Activated naive CD8-positive, alpha-beta T cell treated with anti-CD3 and anti-CD28 coated beads, Interleukin-2, amount 10 ng/mL, durations not matched to agents 7 days and 5 days (primary cell): Measurements from ENCODE around the gene NFIC. TPM values are rescaled to one million over a fixed set of nuclear protein-coding genes. Genes with fewer than 3 reads are reported as not detected.

Experiments
- ATAC-seq: fragments of 150-1000 bp; cut with Tn5 transposase; one replicate; pipeline ENCODE4 v1.10.0; 2021; ENCODE audit warnings: low read depth, moderate library complexity
- POLR2A ChIA-PET: fragments of 350-600 bp; sonication (Branson Sonifier 250); formaldehyde crosslinking; loops from one replicate; lab custom pipeline; 2021; ENCODE audit warnings: antibody characterized with exemption; lab: Charles Lee
- DNase-seq: peaks from one replicate; pipeline ENCODE4 v3.0.0; 2021
- H3K27ac Mint-ChIP-seq: one replicate; pipeline ENCODE4 v1.8.0; 2022; ENCODE audit warnings: mild to moderate bottlenecking, mixed read lengths
- H3K27me3 Mint-ChIP-seq: one replicate; pipeline ENCODE4 v1.8.0; 2022; ENCODE audit warnings: mild to moderate bottlenecking, moderate library complexity, mixed read lengths
- H3K36me3 Mint-ChIP-seq: one replicate; pipeline ENCODE4 v1.8.0; 2021; ENCODE audit warnings: mild to moderate bottlenecking, mixed read lengths
- H3K4me1 Mint-ChIP-seq: one replicate; pipeline ENCODE4 v1.8.0; 2021; ENCODE audit warnings: mixed read lengths
- H3K4me3 Mint-ChIP-seq: one replicate; pipeline ENCODE4 v1.8.0; 2022; ENCODE audit warnings: mild to moderate bottlenecking, moderate library complexity, mixed read lengths
- H3K9me3 Mint-ChIP-seq: one replicate; pipeline ENCODE4 v1.8.0; 2021; ENCODE audit warnings: mixed read lengths
- total RNA-seq, 2 experiments: library from RNA; stranded (reverse); gene quantifications; one replicate each; pipeline ENCODE4 v1.2.3, GENCODE V29; 2021

The NFIC gene
- total RNA-seq, 2 experiments from 2014 or later: 18.0 to 19.3 TPM

DNA sequence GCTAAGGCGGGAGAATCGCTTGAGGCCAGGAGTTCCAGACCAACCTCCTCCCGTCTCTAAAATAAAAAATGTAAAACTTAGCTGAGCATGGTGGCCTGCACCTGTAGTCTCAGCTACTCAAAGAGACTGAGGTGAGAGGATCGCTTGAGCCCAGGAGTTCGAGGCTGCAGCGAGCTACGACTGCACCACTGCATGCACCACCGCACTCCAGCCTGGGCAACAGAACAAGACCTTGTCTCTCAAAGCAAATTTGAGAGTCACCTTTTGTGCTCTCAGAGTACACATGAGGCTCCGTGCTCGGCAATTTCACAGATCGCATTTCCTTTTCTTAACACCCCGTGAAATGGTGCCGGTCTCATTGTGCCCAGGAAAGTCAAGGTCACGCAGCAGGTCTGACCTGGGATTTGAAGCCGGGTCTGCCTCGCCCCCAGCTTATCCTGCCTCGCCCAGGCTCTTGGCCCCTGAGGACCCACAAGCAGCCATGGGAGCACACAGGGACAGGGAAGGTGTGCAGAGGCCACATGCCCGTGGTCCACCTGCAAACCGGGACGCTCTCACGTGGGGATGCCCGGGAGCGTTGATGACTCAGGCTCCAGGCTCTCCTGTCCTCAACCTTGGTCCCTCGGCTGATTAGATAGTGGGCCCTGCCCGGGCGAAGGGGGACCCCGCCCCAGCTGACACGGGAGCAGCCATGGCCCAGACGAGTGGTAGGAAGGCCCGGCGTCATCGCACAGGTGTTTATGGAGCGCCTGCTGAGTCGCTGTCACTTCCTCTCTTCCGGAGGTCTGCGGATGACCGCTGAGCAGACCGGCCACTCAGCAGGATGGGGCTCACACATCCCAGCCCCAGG is 115.1 kb downstream of the NFIC start:
- DNase-seq (no peak), ATAC-seq (no peak)
- Mint-ChIP-seq H3K4me3 (no peak overlapping the region), H3K27ac (no peak overlapping the region), H3K4me1 (peaks cover 20% of the 10 kb centered on the region), H3K27me3 (peaks cover 3% of the 10 kb centered on the region), H3K9me3 (no peaks in the 10 kb centered on the region), H3K36me3 (no peaks in the 10 kb centered on the region)
- POLR2A ChIA-PET: no interaction called here

DNA sequence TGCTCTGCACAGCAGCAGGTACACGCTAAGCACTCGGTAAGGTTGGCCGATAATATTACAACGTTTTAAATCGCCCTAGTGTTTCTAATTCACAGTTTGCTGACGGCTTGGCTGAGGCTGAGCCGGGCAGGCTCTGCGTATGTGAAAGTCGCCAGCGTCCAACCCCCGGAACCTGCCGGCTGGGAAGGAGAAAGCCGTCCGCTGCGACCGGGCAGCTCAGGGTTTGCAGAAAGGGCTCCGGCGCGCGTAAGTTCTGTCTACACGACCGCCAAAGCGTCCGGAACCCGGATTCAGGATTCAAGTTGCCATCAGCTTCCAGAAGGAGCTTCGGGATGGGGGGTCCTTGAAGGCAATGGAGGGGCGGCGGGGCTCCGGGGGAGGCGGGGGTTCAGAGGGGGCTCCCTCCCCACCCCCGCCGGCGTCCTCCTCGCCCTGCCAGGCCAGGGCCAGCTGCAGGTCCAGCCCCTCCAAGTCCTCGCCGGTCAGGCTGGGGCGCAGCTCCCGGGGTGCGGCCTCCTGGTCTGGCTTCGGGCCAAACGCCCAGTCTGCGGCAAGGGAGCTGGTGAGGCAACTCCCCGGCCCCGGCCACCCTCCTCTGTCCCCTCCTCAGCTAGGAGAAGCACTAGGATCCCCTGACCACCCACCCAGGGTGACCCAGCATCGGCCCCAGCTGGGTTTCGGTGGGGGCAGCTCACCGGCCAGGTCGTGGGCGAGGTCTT is 116.3 kb downstream of the NFIC start:
- DNase-seq (no peak), ATAC-seq (no peak)
- H3K27ac Mint-ChIP-seq: no peak overlapping the region
- peaks cover 3% of the 10 kb centered on the region for H3K27me3 Mint-ChIP-seq
- no peaks in the 10 kb centered on the region for H3K9me3 Mint-ChIP-seq
- no peak overlapping the region for H3K4me3 Mint-ChIP-seq
- no peaks in the 10 kb centered on the region for H3K36me3 Mint-ChIP-seq
- POLR2A ChIA-PET: no interaction called here
- H3K4me1 Mint-ChIP-seq: peaks cover 20% of the 10 kb centered on the region

- no peak for DNase-seq
- H3K27me3 Mint-ChIP-seq: peaks cover 3% of the 10 kb centered on the region
Observed at GRCh38 chr19:3483226-3483628, 116.8 kb downstream of the NFIC start, which contains the start of gene SMIM44. Gene SMIM44 (minus strand): TSS chr19:3483441. CDS start chr19:3483403, 38 bp downstream.

DNA sequence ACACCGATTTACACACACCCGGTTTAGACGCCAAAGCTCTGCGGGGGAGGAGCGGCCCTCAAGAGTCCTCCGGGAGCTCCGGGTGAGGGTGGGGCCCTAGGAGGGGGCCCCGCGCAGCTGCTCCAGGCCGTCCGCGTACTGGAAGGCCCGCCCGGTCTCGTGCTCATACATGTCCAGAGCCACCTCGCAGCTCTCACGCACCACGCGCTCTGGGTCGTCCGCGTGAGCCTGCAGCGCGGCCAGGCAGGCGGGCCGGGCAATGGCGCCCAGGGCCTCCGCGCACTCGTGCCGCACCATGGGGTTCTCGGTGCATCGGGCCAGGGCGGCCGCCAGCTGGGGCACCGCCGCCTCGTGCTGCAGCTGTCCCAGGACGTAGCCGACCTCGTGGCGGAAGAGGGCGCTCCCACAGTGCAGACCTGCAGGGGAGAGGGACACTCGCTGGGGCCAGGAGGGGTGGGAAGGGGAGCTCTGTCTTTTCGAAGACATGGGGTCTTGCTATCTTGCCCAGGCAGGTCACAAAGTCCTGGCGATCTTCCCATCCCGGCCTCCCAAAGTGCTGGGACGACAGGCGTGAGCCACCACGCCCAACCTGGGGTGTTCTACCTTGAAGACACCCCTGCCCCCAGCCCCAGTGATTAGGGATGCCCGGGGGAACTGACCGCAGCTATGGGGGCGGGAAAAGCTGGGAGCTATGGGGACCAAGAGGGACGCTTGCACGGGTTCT is 125.2 kb downstream of the NFIC start:
- H3K4me1 Mint-ChIP-seq: peaks cover 2% of the 10 kb centered on the region
- H3K27ac Mint-ChIP-seq: no peak overlapping the region
- ATAC-seq (no peak), DNase-seq (no peak)
- H3K36me3 Mint-ChIP-seq: peaks cover 4% of the 10 kb centered on the region
- H3K27me3 Mint-ChIP-seq: no peaks in the 10 kb centered on the region
- H3K9me3 Mint-ChIP-seq: no peaks in the 10 kb centered on the region
- POLR2A ChIA-PET: no interaction called here
- H3K4me3 Mint-ChIP-seq: no peak overlapping the region

More at GRCh38 chr19:3483226-3483628, 116.8 kb downstream of the NFIC start, which contains the start of gene SMIM44:
- POLR2A ChIA-PET: no interaction called here
- H3K4me3 Mint-ChIP-seq: no peak within 1 kb of the TSS
- no peaks in the 10 kb centered on the region for H3K36me3 Mint-ChIP-seq
- ATAC-seq: no peak
- H3K4me1 Mint-ChIP-seq: peaks cover 15% of the 10 kb centered on the region
- no peak within 1 kb of the TSS for H3K27ac Mint-ChIP-seq
- H3K9me3 Mint-ChIP-seq: no peaks in the 10 kb centered on the region

GRCh38 chr19:3492131-3492839 is 125.9 kb downstream of the NFIC start:
- H3K27ac Mint-ChIP-seq: peak overlapping the region; percentile 34
- no peak for DNase-seq
- POLR2A ChIA-PET: no interaction called here
- no peak for ATAC-seq
- no peaks in the 10 kb centered on the region for H3K9me3 Mint-ChIP-seq
- H3K27me3 Mint-ChIP-seq: no peaks in the 10 kb centered on the region
- H3K4me3 Mint-ChIP-seq: no peak overlapping the region
- H3K4me1 Mint-ChIP-seq: peaks cover 2% of the 10 kb centered on the region
- peaks cover 4% of the 10 kb centered on the region for H3K36me3 Mint-ChIP-seq

- H3K36me3 Mint-ChIP-seq: peaks cover 5% of the 10 kb centered on the region
Observed at GRCh38 chr19:3492919-3493318, 126.5 kb downstream of the NFIC start.

DNA sequence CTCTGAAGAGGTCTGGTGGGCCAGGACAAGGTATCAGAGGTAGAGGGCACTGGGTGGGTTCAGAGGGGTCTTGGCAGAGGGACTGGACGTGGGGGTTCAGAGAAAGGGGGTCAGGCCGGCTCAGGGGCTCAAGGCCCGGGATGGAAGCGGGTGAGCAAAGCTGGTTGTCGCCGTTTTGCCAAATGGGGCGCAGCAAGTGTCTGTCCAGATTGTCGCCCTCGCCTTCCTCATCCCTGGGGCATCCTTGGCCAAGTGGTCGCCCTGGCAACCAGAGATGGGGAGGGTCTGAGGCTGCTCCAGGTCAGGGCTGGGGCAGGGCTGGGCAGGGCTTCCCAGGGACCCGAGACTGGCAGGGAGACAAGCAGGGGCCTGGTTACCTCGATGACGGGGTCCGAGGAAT is 127.3 kb downstream of the NFIC start:
- DNase-seq (no peak), ATAC-seq (no peak)
- Mint-ChIP-seq H3K4me3 (no peak overlapping the region), H3K36me3 (peaks cover 7% of the 10 kb centered on the region), H3K27ac (no peak overlapping the region), H3K9me3 (no peaks in the 10 kb centered on the region), H3K27me3 (no peaks in the 10 kb centered on the region), H3K4me1 (peaks cover 2% of the 10 kb centered on the region)
- POLR2A ChIA-PET: no interaction called here

More at GRCh38 chr19:3492919-3493318, 126.5 kb downstream of the NFIC start:
- H3K4me1 Mint-ChIP-seq: peaks cover 2% of the 10 kb centered on the region
- no peaks in the 10 kb centered on the region for H3K27me3 Mint-ChIP-seq
- POLR2A ChIA-PET: no interaction called here
- H3K4me3 Mint-ChIP-seq: no peak overlapping the region
- no peak overlapping the region for H3K27ac Mint-ChIP-seq
- ATAC-seq (no peak), DNase-seq (no peak)
- H3K9me3 Mint-ChIP-seq: no peaks in the 10 kb centered on the region

DNA sequence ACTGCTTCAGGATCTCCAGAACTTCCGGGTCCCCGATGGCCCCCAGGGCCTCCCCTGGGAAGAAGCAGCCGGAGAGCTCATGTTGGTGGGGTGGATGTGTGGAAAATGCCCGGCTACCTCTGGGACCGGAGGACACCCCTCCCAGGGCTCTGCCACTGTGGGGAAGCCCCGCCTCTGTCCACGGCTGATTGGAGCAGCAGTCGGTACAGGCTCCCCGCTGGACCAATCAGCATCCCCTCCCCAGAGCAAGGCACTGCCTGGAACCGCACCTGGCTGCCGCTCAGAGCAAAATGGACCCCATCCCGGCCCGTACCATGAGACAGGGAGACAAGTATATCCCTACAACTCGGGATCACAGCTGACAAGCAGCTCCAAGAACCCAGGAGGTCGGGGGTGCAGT is 127.7 kb downstream of the NFIC start:
- Mint-ChIP-seq H3K9me3 (no peaks in the 10 kb centered on the region), H3K4me1 (peaks cover 4% of the 10 kb centered on the region), H3K27me3 (no peaks in the 10 kb centered on the region), H3K4me3 (peak overlapping the region; percentile 40), H3K27ac (peak overlapping the region; percentile 34), H3K36me3 (peaks cover 9% of the 10 kb centered on the region)
- ATAC-seq (peak; percentile 68), DNase-seq (peak; percentile 52)
- POLR2A ChIA-PET: no interaction called here

DNA sequence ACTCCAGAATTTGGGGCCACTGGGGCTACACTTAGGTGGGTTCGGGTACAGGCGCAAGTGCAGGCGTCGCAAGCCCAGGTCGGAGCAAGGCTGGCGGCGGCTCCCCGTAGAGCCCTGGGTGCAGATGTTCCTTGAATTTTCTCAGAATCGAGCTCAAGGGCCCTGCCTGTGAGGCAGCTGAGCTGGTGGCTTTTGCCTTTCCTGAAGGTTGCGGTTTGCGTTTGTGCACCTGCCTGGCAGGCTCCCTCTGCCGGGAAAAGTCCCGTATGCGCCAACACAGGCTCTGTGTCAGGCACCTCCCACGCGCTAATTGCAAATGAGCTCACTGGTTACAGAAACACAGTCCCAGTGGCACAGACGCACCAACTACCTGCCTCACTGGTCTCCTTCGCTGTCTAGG is 128.2 kb downstream of the NFIC start:
- peak; percentile 49 for ATAC-seq
- Mint-ChIP-seq H3K36me3 (peaks cover 10% of the 10 kb centered on the region), H3K27me3 (no peaks in the 10 kb centered on the region), H3K9me3 (no peaks in the 10 kb centered on the region), H3K4me1 (peaks cover 6% of the 10 kb centered on the region), H3K4me3 (no peak overlapping the region), H3K27ac (peak overlapping the region; percentile 34)
- DNase-seq: no peak
- POLR2A ChIA-PET: interaction anchor here (0.5 kb wide), 1 partner anchor 24 kb away, joined by 5 read pairs; no protein-coding TSS in a partner anchor

- H3K4me3 Mint-ChIP-seq: no peak overlapping the region
- no peaks in the 10 kb centered on the region for H3K27me3 Mint-ChIP-seq
- H3K4me1 Mint-ChIP-seq: peaks cover 16% of the 10 kb centered on the region
- ATAC-seq (no peak), DNase-seq (no peak)
- H3K9me3 Mint-ChIP-seq: no peaks in the 10 kb centered on the region
- peaks cover 10% of the 10 kb centered on the region for H3K36me3 Mint-ChIP-seq
- H3K27ac Mint-ChIP-seq: no peak overlapping the region
- POLR2A ChIA-PET: no interaction called here
Observed at GRCh38 chr19:3496392-3497273, 130.2 kb downstream of the NFIC start.

DNA sequence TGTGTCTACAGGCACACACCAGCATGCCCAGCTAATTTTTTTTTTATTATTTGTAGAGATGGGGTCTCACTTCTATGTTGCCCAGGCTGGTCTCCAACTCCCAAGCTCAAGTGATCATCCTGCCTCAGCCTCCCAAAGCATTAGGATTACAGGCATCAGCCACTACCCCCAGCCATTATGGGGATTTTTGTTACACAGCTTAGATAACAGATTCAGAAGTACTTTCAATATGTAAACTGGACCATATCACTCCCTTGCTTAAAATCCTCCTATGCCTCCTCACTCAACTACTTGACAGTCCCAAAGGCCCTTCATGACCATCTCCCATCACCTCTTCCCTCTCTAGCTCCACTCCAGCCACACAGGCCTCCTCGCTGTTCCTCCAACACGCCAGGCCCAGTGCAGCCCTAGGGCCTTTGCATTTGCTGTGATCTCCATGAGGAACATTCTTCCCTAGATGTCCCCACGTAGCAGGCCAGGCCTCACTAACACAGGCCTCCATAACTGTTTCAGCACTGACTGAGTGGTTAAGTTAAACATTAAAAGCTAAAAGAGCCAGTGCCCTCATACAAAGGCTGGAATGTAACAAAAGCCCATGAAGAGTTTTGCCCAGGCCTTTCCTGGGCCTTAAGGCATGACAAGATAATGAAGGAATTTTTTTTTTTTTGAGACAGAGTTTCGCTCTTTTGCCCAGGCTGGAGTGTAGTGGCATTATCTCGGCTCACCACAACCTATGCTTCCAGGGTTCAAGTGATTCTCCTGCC is 131.6 kb downstream of the NFIC start:
- H3K27ac Mint-ChIP-seq: no peak overlapping the region
- ATAC-seq (no peak), DNase-seq (no peak)
- H3K36me3 Mint-ChIP-seq: peaks cover 10% of the 10 kb centered on the region
- peaks cover 16% of the 10 kb centered on the region for H3K4me1 Mint-ChIP-seq
- H3K4me3 Mint-ChIP-seq: no peak overlapping the region
- POLR2A ChIA-PET: no interaction called here
- H3K27me3 Mint-ChIP-seq: no peaks in the 10 kb centered on the region
- H3K9me3 Mint-ChIP-seq: no peaks in the 10 kb centered on the region
